ENCODE measurements around the gene COL9A3.

- TF ChIP-seq POLR2AphosphoS5 (IDR thresholded peaks at IDR 0.05; ENCODE audit: low read depth, low read length), result no peak
- no peak for TF ChIP-seq TAF1 (IDR thresholded peaks at IDR 0.05; ENCODE audit: borderline replicate concordance, low read depth, low read length)
- no peak for TF ChIP-seq POLR2A (IDR thresholded peaks at IDR 0.05; ENCODE audit: low read depth, low read length)
These were observed 42.1 kb upstream of the COL9A3 start for GRCh38 chr20:62774762-62775161.

All from GM12892 (cell line).